Measurements from ENCODE around the gene DOC2A.
"Not testable (repeated sequence)": the region's sequence is repeated elsewhere in the genome, so short reads cannot be mapped to it uniquely, and the experiment has no call there.

Gene DOC2A

GRCh38 chr16:30026449-30026848 is 15.6 kb upstream of the DOC2A start:
- DNase-seq = no peak

GRCh38 chr16:30025574-30025973 is 14.7 kb upstream of the DOC2A start:
- DNase-seq = no peak

- no peak for DNase-seq
Observed at GRCh38 chr16:30025156-30025555, 14.3 kb upstream of the DOC2A start.

GRCh38 chr16:30024451-30024850 is 13.6 kb upstream of the DOC2A start:
- DNase-seq = no peak

- DNase-seq = no peak
Observed at GRCh38 chr16:30023586-30023985, 12.8 kb upstream of the DOC2A start.

GRCh38 chr16:30022887-30023286 is 12.1 kb upstream of the DOC2A start, which contains the start of gene C16orf92:
TSS of gene C16orf92 (plus strand) at chr16:30023198. CDS start at chr16:30023341, 143 bp downstream.
- DNase-seq = no peak

- DNase-seq = no peak
Observed at GRCh38 chr16:30018731-30019158, 7.9 kb upstream of the DOC2A start.

- not testable (repeated sequence) for DNase-seq
Observed at GRCh38 chr16:30017937-30018336, 7.1 kb upstream of the DOC2A start.

GRCh38 chr16:30017277-30017656 is 6.4 kb upstream of the DOC2A start:
- no peak for DNase-seq

GRCh38 chr16:30016555-30017276 is 5.9 kb upstream of the DOC2A start:
- no peak for DNase-seq

- not testable (repeated sequence) for DNase-seq
Observed at GRCh38 chr16:30015450-30015849, 4.6 kb upstream of the DOC2A start.

GRCh38 chr16:30012598-30012997 is 1.8 kb upstream of the DOC2A start:
- DNase-seq = not testable (repeated sequence)

- DNase-seq = no peak
Observed at GRCh38 chr16:30011714-30012504, 1.1 kb upstream of the DOC2A start.

GRCh38 chr16:30009990-30010843 is 610 bp downstream of the DOC2A start:
- no peak for DNase-seq

- DNase-seq = no peak
Observed at GRCh38 chr16:30009085-30009862, 1.6 kb downstream of the DOC2A start.

GRCh38 chr16:30007378-30007895 is 3.4 kb downstream of the DOC2A start:
- no peak for DNase-seq

- no peak for DNase-seq
Observed at GRCh38 chr16:30006659-30007377, 4.0 kb downstream of the DOC2A start.

- DNase-seq = no peak
Observed at GRCh38 chr16:30006095-30006473, 4.7 kb downstream of the DOC2A start.

GRCh38 chr16:30005341-30006094 is 5.3 kb downstream of the DOC2A start:
- no peak for DNase-seq

- no peak for DNase-seq
Observed at GRCh38 chr16:30004811-30005242, 6.0 kb downstream of the DOC2A start.

- no peak for DNase-seq
Observed at GRCh38 chr16:30004424-30004776, 6.4 kb downstream of the DOC2A start.
